HCT116 (cell line): ENCODE measurements around the gene IFNGR2. TPM values are rescaled to one million over a fixed set of nuclear protein-coding genes. Genes with fewer than 3 reads are reported as not detected.

Experiments used
- ATAC-seq: fragments of 200-7000 bp; cut with Tn5 transposase; 2 replicates; pipeline ENCODE4 v1.9.1; 2020; ENCODE audit warnings: mild to moderate bottlenecking, moderate library complexity
- BruUV-seq: library from RNA; stranded (reverse); fragments of 400-500 nt; replicated peaks from 2 replicates; lab custom pipeline; 2021; lab: Mats Ljungman, UMichigan
- CTCF ChIA-PET: fragments of 300-600 bp; sonication (Branson Sonifier 250); formaldehyde crosslinking; loops from one replicate; lab custom pipeline; 2021; ENCODE audit warnings: antibody characterized with exemption; lab: Charles Lee
- POLR2A ChIA-PET: fragments of 300-600, 350-600 bp; sonication (Branson Sonifier 250); formaldehyde crosslinking; loops from one replicate; lab custom pipeline; 2021; ENCODE audit warnings: antibody characterized with exemption; lab: Charles Lee
- RAD21 ChIA-PET, 2 experiments: fragments of 300-600 bp; sonication (Branson Sonifier 250); formaldehyde crosslinking; loops; one replicate each; lab custom pipeline; 2023; ENCODE audit warnings: low total read pairs in 2 of 2; ENCODE audit not compliant: uncharacterized antibody in 2 of 2, unreplicated experiment in 2 of 2, low non-redundant PET in 1 of 2; lab: Charles Lee
- DNase-seq: peaks from one replicate; pipeline ENCODE4 v3.0.0-alpha.2; 2010; ENCODE audit warnings: low read depth, low spot score
- H2AFZ ChIP-seq: fragments of 200-600 bp; shearing (Covaris generic), sonication (generic); 2 replicates; pipeline ENCODE4 v1.6.1; 2017; ENCODE audit warnings: low read depth, mixed run types, mixed read lengths, antibody characterized with exemption, low read length; ENCODE audit not compliant: poor library complexity, severe bottlenecking
- H3K27ac ChIP-seq: 2 replicates; pipeline ENCODE4 v1.5.1; 2012; ENCODE audit warnings: low read depth, low read length
- H3K27me3 ChIP-seq: fragments of 200-600 bp; sonication (generic); 2 replicates; pipeline ENCODE4 v1.6.1; 2016; ENCODE audit warnings: mixed run types, low read length, mixed read lengths; ENCODE audit not compliant: insufficient read depth
- H3K36me3 ChIP-seq, 2 experiments: fragments of 200-500 bp in 1 of 2; fragments of 200-600 bp in 1 of 2; sonication (Bioruptor generic) in 1 of 2; sonication (generic) in 1 of 2; 2 replicates each; pipeline versions ENCODE4 v1.5.1 to v1.6.1; 2014 to 2016; ENCODE audit warnings: low read length in 2 of 2, inconsistent platforms in 1 of 2, mixed read lengths in 1 of 2, mixed run types in 1 of 2; ENCODE audit not compliant: insufficient read depth in 2 of 2, control insufficient read depth in 1 of 2
- H3K4me1 ChIP-seq, 2 experiments: fragments of 200-600 bp in 1 of 2; sonication (generic) in 1 of 2; 2 replicates each; pipeline versions ENCODE4 v1.5.1 to v1.6.1; 2012 to 2017; ENCODE audit warnings: low read length in 2 of 2, inconsistent platforms in 1 of 2, mild to moderate bottlenecking in 1 of 2, mixed read lengths in 1 of 2, mixed run types in 1 of 2, moderate library complexity in 1 of 2; ENCODE audit not compliant: insufficient read depth in 2 of 2, control insufficient read depth in 1 of 2
- H3K4me2 ChIP-seq: fragments of 200-600 bp; sonication (generic); 2 replicates; pipeline ENCODE4 v1.6.1; 2017; ENCODE audit warnings: mixed run types, low read length, mixed read lengths
- H3K4me3 ChIP-seq, 2 experiments: fragments of 200-600 bp in 1 of 2; sonication (generic) in 1 of 2; replicated peaks in 1 of 2; 2 replicates each; pipeline ENCODE4 v1.5.1; 2011 to 2016; ENCODE audit warnings: low read length in 2 of 2, control low read depth in 1 of 2, low read depth in 1 of 2, mild to moderate bottlenecking in 1 of 2, mixed read lengths in 1 of 2, mixed run types in 1 of 2
- H3K79me2 ChIP-seq: fragments of 200-600 bp; sonication (generic); 2 replicates; pipeline ENCODE4 v1.6.1; 2017; ENCODE audit warnings: mild to moderate bottlenecking, mixed run types, low read length, moderate library complexity, mixed read lengths; ENCODE audit not compliant: insufficient read depth
- H3K9ac ChIP-seq: fragments of 200-600 bp; sonication (generic); 2 replicates; pipeline ENCODE4 v1.6.1; 2016; ENCODE audit warnings: low read length, mixed read lengths
- H3K9me2 ChIP-seq: fragments of 200-600 bp; sonication (generic), shearing (Covaris generic); 2 replicates; pipeline ENCODE4 v1.6.1; 2017; ENCODE audit warnings: mixed run types, mild to moderate bottlenecking, moderate library complexity; ENCODE audit not compliant: insufficient read depth
- H3K9me3 ChIP-seq, 2 experiments: fragments of 200-500 bp in 1 of 2; fragments of 200-600 bp in 1 of 2; sonication (Bioruptor generic) in 1 of 2; sonication (generic) in 1 of 2; 2 replicates each; pipeline ENCODE4 v1.6.1; 2014 to 2017; ENCODE audit warnings: low read length in 2 of 2, mixed read lengths in 2 of 2, inconsistent platforms in 1 of 2, low read depth in 1 of 2, mild to moderate bottlenecking in 1 of 2, mixed run types in 1 of 2, moderate library complexity in 1 of 2; ENCODE audit not compliant: control insufficient read depth in 1 of 2, insufficient read depth in 1 of 2
- H4K20me1 ChIP-seq: fragments of 200-600 bp; sonication (generic), shearing (Covaris generic); 2 replicates; pipeline ENCODE4 v1.6.1; 2017; ENCODE audit warnings: mixed run types, mild to moderate bottlenecking, moderate library complexity; ENCODE audit not compliant: insufficient read depth
- CBX3 ChIP-seq: IDR thresholded peaks from 2 replicates; pipeline ENCODE4 v1.6.1; 2012; ENCODE audit warnings: low read depth
- ELF1 ChIP-seq: IDR thresholded peaks from 2 replicates; pipeline ENCODE4 v1.6.1; 2012; ENCODE audit warnings: low read depth, borderline replicate concordance
- EZH2phosphoT487 ChIP-seq: fragments of 200-600 bp; IDR thresholded peaks from 2 replicates; pipeline ENCODE4 v1.6.1; 2018; ENCODE audit warnings: antibody characterized with exemption, borderline replicate concordance
- JUND ChIP-seq: IDR thresholded peaks from 2 replicates; pipeline ENCODE4 v1.6.1; 2012
- POLR2AphosphoS5 ChIP-seq: IDR thresholded peaks from 2 replicates; pipeline ENCODE4 v1.6.1; 2011; ENCODE audit warnings: mild to moderate bottlenecking, low read depth, low read length, moderate library complexity
- RAD21 ChIP-seq: IDR thresholded peaks from 2 replicates; pipeline ENCODE4 v1.6.1; 2012; ENCODE audit warnings: low read depth, mild to moderate bottlenecking
- SIN3A ChIP-seq: IDR thresholded peaks from 2 replicates; pipeline ENCODE4 v1.6.1; 2012; ENCODE audit warnings: low read depth
- TCF7L2 ChIP-seq: IDR thresholded peaks from 2 replicates; pipeline ENCODE4 v1.7.0; 2011; ENCODE audit warnings: borderline replicate concordance, inconsistent platforms; ENCODE audit not compliant: insufficient read depth, insufficient read length; ENCODE audit errors: extremely low read depth
- YY1 ChIP-seq: IDR thresholded peaks from 2 replicates; pipeline ENCODE4 v1.6.1; 2011; ENCODE audit warnings: low read length, low read depth, moderate library complexity, mild to moderate bottlenecking; ENCODE audit not compliant: insufficient replicate concordance; ENCODE audit errors: extremely low read depth
- ZFX ChIP-seq: fragments of 450-650 bp; IDR thresholded peaks from 2 replicates; pipeline ENCODE4 v1.6.1; 2017
- intact Hi-C: fragments of 100-400 bp; cut with micrococcal nuclease; formaldehyde crosslinking; loops from 2 replicates; pipeline ENCODE4 v1.10.0; 2022
- total RNA-seq: library from RNA; stranded (reverse); gene quantifications from one replicate; pipeline ENCODE4 v1.2.1, GENCODE V29; 2021; ENCODE audit not compliant: unreplicated experiment
- TF ChIP-seq, protein P1 (sequence below): IDR thresholded peaks from 2 replicates; pipeline ENCODE4 v1.6.1; 2012; ENCODE audit warnings: low read depth
- TF ChIP-seq, protein P2 (sequence below): IDR thresholded peaks from 2 replicates; pipeline ENCODE4 v1.6.1; 2011; ENCODE audit warnings: mild to moderate bottlenecking, low read length, moderate library complexity; ENCODE audit not compliant: insufficient replicate concordance; ENCODE audit errors: extremely low read depth

Gene IFNGR2
- total RNA-seq, 1 experiment from 2014 or later: 44.6 TPM

DNA sequence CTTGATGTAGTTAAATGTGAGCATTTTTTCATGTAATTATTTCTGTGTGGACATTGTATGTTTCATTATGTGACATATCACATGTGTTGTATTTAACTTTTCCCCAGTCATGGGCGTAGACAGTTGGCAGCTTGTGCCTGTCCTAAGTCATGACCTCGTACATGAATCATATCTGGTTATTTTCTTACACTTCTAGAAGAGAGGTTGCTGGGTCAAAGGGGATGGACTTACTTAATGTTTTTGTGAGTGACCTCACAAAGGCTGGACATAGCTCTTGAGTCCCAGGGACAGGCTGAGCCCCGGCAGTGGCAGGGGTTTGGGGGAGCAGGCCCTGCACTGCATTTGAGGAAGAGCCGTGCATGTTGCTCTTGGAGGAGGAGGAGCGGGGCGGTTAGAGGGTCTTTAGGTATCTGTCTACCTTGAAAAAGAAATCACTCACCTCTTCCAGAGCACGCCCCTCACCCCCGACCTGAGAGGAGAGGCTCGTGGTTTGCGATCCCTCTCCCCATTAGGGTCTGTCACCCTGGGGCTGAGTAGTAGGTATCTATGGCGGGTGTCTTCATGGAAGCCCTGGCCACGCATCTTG is 16.4 kb downstream of the IFNGR2 start:
- Histone ChIP-seq H2AFZ (no peak overlapping the region), H3K4me2 (no peak overlapping the region), H3K4me3 (no peak overlapping the region), H3K9me3 (no peaks in the 10 kb centered on the region), H3K9ac (no peak overlapping the region), H3K27me3 (no peaks in the 10 kb centered on the region), H3K36me3 (peaks cover 9 to 17% of the 10 kb centered on the region in 2 experiments), H4K20me1 (no peaks in the 10 kb centered on the region), H3K9me2 (no peaks in the 10 kb centered on the region), H3K4me1 (0 out of 4 replicates have a peak, but pooled peaks cover 0 to 5% of the 10 kb centered on the region in 2 experiments), H3K79me2 (peaks cover 26% of the 10 kb centered on the region), H3K27ac (no peak overlapping the region)
- DNase-seq: no peak
- ChIA-PET POLR2A (no interaction called here), CTCF (no interaction called here), RAD21 (no interaction called here)
- intact Hi-C loops: no loop called here
- no peak for TF ChIP-seq EZH2phosphoT487
- TF ChIP-seq POLR2AphosphoS5: no peak
- TF ChIP-seq, protein P1, sequence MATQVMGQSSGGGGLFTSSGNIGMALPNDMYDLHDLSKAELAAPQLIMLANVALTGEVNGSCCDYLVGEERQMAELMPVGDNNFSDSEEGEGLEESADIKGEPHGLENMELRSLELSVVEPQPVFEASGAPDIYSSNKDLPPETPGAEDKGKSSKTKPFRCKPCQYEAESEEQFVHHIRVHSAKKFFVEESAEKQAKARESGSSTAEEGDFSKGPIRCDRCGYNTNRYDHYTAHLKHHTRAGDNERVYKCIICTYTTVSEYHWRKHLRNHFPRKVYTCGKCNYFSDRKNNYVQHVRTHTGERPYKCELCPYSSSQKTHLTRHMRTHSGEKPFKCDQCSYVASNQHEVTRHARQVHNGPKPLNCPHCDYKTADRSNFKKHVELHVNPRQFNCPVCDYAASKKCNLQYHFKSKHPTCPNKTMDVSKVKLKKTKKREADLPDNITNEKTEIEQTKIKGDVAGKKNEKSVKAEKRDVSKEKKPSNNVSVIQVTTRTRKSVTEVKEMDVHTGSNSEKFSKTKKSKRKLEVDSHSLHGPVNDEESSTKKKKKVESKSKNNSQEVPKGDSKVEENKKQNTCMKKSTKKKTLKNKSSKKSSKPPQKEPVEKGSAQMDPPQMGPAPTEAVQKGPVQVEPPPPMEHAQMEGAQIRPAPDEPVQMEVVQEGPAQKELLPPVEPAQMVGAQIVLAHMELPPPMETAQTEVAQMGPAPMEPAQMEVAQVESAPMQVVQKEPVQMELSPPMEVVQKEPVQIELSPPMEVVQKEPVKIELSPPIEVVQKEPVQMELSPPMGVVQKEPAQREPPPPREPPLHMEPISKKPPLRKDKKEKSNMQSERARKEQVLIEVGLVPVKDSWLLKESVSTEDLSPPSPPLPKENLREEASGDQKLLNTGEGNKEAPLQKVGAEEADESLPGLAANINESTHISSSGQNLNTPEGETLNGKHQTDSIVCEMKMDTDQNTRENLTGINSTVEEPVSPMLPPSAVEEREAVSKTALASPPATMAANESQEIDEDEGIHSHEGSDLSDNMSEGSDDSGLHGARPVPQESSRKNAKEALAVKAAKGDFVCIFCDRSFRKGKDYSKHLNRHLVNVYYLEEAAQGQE: no peak
- no peak for TF ChIP-seq ZFX
- no peak for TF ChIP-seq TCF7L2
- no peak for TF ChIP-seq YY1
- TF ChIP-seq ELF1: no peak
- TF ChIP-seq, protein P2, sequence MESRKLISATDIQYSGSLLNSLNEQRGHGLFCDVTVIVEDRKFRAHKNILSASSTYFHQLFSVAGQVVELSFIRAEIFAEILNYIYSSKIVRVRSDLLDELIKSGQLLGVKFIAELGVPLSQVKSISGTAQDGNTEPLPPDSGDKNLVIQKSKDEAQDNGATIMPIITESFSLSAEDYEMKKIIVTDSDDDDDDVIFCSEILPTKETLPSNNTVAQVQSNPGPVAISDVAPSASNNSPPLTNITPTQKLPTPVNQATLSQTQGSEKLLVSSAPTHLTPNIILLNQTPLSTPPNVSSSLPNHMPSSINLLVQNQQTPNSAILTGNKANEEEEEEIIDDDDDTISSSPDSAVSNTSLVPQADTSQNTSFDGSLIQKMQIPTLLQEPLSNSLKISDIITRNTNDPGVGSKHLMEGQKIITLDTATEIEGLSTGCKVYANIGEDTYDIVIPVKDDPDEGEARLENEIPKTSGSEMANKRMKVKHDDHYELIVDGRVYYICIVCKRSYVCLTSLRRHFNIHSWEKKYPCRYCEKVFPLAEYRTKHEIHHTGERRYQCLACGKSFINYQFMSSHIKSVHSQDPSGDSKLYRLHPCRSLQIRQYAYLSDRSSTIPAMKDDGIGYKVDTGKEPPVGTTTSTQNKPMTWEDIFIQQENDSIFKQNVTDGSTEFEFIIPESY: no peak
- TF ChIP-seq JUND: no peak
- TF ChIP-seq CBX3: no peak
- no peak for TF ChIP-seq SIN3A
- TF ChIP-seq RAD21: no peak
- ATAC-seq: no peak
- no TSS peak for BruUV-seq
